Kidney epithelial cell (primary cell): ENCODE results near the gene SFXN1. TPM values are rescaled to one million over a fixed set of nuclear protein-coding genes. Genes with fewer than 3 reads are reported as not detected.

ENCODE experiments used
- DNase-seq: peaks from one replicate; pipeline ENCODE4 v3.0.0-alpha.2; 2010; ENCODE audit warnings: low read depth
- H3K27me3 ChIP-seq: 2 replicates; pipeline ENCODE4 v1.6.0; 2011; ENCODE audit warnings: low read length; ENCODE audit not compliant: control insufficient read depth, insufficient read depth
- H3K36me3 ChIP-seq: 2 replicates; pipeline ENCODE4 v1.5.1; 2011; ENCODE audit warnings: low read length; ENCODE audit not compliant: control insufficient read depth, insufficient read depth
- H3K4me3 ChIP-seq: 2 replicates; pipeline ENCODE4 v1.5.1; 2011; ENCODE audit warnings: low read depth, mild to moderate bottlenecking, control low read depth, low read length
- CTCF ChIP-seq: IDR thresholded peaks from 2 replicates; pipeline ENCODE4 v1.5.1; 2011; ENCODE audit warnings: mild to moderate bottlenecking, moderate library complexity, low read length, control low read depth, inconsistent platforms; ENCODE audit not compliant: insufficient read depth, poor library complexity, severe bottlenecking
- total RNA-seq: library from RNA; depleted of rRNA; stranded (reverse); fragments of >200 nt; gene quantifications from 2 replicates; pipeline ENCODE4 v1.2.3, GENCODE V29; 2015

SFXN1 gene
- total RNA-seq, 1 donor from 2014 or later = 55.4 TPM

- Histone ChIP-seq H3K4me3 (no peak overlapping the region), H3K36me3 (no peaks in the 10 kb centered on the region), H3K27me3 (no peaks in the 10 kb centered on the region)
- DNase-seq = no peak
- TF ChIP-seq CTCF = no peak
These were observed 88.3 kb downstream of the SFXN1 start for GRCh38 chr5:175566697-175567096.

GRCh38 chr5:175567954-175568353 lies 89.6 kb downstream of the SFXN1 start:
- DNase-seq = no peak
- no peak overlapping the region for H3K4me3 ChIP-seq
- TF ChIP-seq CTCF = no peak
- H3K27me3 ChIP-seq = no peaks in the 10 kb centered on the region
- no peaks in the 10 kb centered on the region for H3K36me3 ChIP-seq

- DNase-seq = no peak
- H3K27me3 ChIP-seq = peaks cover 3% of the 10 kb centered on the region
- H3K36me3 ChIP-seq = no peaks in the 10 kb centered on the region
- H3K4me3 ChIP-seq = no peak overlapping the region
- no peak for TF ChIP-seq CTCF
These were observed 91.3 kb downstream of the SFXN1 start for GRCh38 chr5:175569701-175570100.

- H3K27me3 ChIP-seq = peaks cover 3% of the 10 kb centered on the region
- TF ChIP-seq CTCF = no peak
- H3K4me3 ChIP-seq = no peak overlapping the region
- DNase-seq = no peak
- H3K36me3 ChIP-seq = no peaks in the 10 kb centered on the region
These were observed 94.5 kb downstream of the SFXN1 start for GRCh38 chr5:175572886-175573285.

- Histone ChIP-seq H3K36me3 (no peaks in the 10 kb centered on the region), H3K4me3 (no peak overlapping the region), H3K27me3 (peaks cover 3% of the 10 kb centered on the region)
- TF ChIP-seq CTCF = no peak
- no peak for DNase-seq
These were observed 95.3 kb downstream of the SFXN1 start for GRCh38 chr5:175573493-175574269.

- Histone ChIP-seq H3K36me3 (no peaks in the 10 kb centered on the region), H3K4me3 (no peak overlapping the region), H3K27me3 (peaks cover 3% of the 10 kb centered on the region)
- TF ChIP-seq CTCF = no peak
- DNase-seq = no peak
These were observed 96.9 kb downstream of the SFXN1 start for GRCh38 chr5:175575301-175575700.
